GM12878 (cell line): ENCODE data around the gene AGTRAP. TPM values are rescaled to one million over a fixed set of nuclear protein-coding genes. Genes with fewer than 3 reads are reported as not detected.

Experiments
- CREB1 ChIP-seq: IDR thresholded peaks from 2 replicates; pipeline ENCODE4 v1.6.1; 2012; ENCODE audit warnings: low read depth, mild to moderate bottlenecking, inconsistent platforms
- E4F1 ChIP-seq: fragments of 450-650 bp; IDR thresholded peaks from 2 replicates; pipeline ENCODE4 v1.6.1; 2018; ENCODE audit warnings: borderline replicate concordance, mild to moderate bottlenecking; ENCODE audit not compliant: partially characterized antibody
- ELK1 ChIP-seq: IDR thresholded peaks from 2 replicates; pipeline ENCODE4 v1.6.1; 2012; ENCODE audit warnings: low read depth, low read length, improper control_type of control experiment
- MEF2B ChIP-seq: fragments of 450-650 bp; IDR thresholded peaks from 2 replicates; pipeline ENCODE4 v1.6.1; 2018; ENCODE audit warnings: mild to moderate bottlenecking, moderate library complexity; ENCODE audit not compliant: partially characterized antibody, poor library complexity, severe bottlenecking
- MXI1 ChIP-seq: fragments of 150-350 bp; IDR thresholded peaks from 2 replicates; pipeline ENCODE4 v1.6.1; 2011; ENCODE audit warnings: low read depth, mild to moderate bottlenecking, inconsistent platforms, low read length, improper control_type of control experiment
- PAX5 ChIP-seq: IDR thresholded peaks from 2 replicates; pipeline ENCODE4 v1.6.1; 2011; ENCODE audit warnings: low read depth, low read length, borderline replicate concordance
- RB1 ChIP-seq: fragments of 450-650 bp; formaldehyde crosslinking; IDR thresholded peaks from 2 replicates; pipeline ENCODE4 v1.6.1; 2017; ENCODE audit warnings: mild to moderate bottlenecking, borderline replicate concordance
- SP1 ChIP-seq: IDR thresholded peaks from one replicate; pipeline ENCODE4 v1.6.1; 2011; ENCODE audit warnings: low read depth, low read length
- SREBF1 ChIP-seq: IDR thresholded peaks from 2 replicates; pipeline ENCODE4 v1.6.1; 2012; ENCODE audit warnings: mild to moderate bottlenecking, low read length
- polyA plus RNA-seq, 11 experiments: library from polyadenylated mRNA; depleted of rRNA in 4 of 11; unstranded in 6 of 11; stranded (reverse) in 5 of 11; fragments of >200 nt; fragmentation: Nextera tagmentation in 4 of 11; fragmentation: Illumina TruSeq in 1 of 11; extraction: Ambion mirVana in 4 of 11; extraction: Trizol in 1 of 11; gene quantifications; 1 replicate in 1 of 11; 2 replicates in 10 of 11; pipeline versions ENCODE4 v1.2.1 to v1.2.3, GENCODE V29; 2011 to 2016; ENCODE audit warnings: inconsistent platforms in 2 of 11, missing spikeins in 2 of 11, low read depth in 1 of 11
- total RNA-seq, 4 experiments: library from RNA; depleted of rRNA in 3 of 4; stranded (reverse); fragments of >200 nt in 3 of 4; fragmentation: Illumina TruSeq in 1 of 4; extraction: Trizol in 1 of 4; gene quantifications; 2 replicates each; pipeline versions ENCODE4 v1.2.1 to v1.2.3, GENCODE V29; 2013 to 2021
- TF ChIP-seq, protein P1 (sequence below): fragments of 450-650 bp; conservative IDR thresholded peaks from 2 replicates; pipeline ENCODE4 v1.6.1; 2017; ENCODE audit warnings: mild to moderate bottlenecking, moderate library complexity
- TF ChIP-seq, protein P2 (sequence below): fragments of 450-650 bp; IDR thresholded peaks from 2 replicates; pipeline ENCODE4 v1.6.1; 2016; ENCODE audit warnings: mild to moderate bottlenecking, moderate library complexity, borderline replicate concordance
- TF ChIP-seq, protein P3 (sequence below), 3 experiments: IDR thresholded peaks in 2 of 3; conservative IDR thresholded peaks in 1 of 3; 2 replicates each; pipeline ENCODE4 v1.5.1; 2011; ENCODE audit warnings: low read depth in 3 of 3, low read length in 3 of 3, mild to moderate bottlenecking in 3 of 3, control low read depth in 2 of 3, moderate library complexity in 2 of 3, inconsistent platforms in 1 of 3, mixed read lengths in 1 of 3; ENCODE audit not compliant: control insufficient read depth in 2 of 3, insufficient read depth in 1 of 3; ENCODE audit errors: extremely low read depth in 1 of 3

The AGTRAP gene
- total and polyA plus RNA-seq, 10 of the 15 experiments (the other 5 are each of a cell fraction or from before 2014, with no cell fraction given), result 3.0 to 17.4 (median 10.2) TPM

DNA sequence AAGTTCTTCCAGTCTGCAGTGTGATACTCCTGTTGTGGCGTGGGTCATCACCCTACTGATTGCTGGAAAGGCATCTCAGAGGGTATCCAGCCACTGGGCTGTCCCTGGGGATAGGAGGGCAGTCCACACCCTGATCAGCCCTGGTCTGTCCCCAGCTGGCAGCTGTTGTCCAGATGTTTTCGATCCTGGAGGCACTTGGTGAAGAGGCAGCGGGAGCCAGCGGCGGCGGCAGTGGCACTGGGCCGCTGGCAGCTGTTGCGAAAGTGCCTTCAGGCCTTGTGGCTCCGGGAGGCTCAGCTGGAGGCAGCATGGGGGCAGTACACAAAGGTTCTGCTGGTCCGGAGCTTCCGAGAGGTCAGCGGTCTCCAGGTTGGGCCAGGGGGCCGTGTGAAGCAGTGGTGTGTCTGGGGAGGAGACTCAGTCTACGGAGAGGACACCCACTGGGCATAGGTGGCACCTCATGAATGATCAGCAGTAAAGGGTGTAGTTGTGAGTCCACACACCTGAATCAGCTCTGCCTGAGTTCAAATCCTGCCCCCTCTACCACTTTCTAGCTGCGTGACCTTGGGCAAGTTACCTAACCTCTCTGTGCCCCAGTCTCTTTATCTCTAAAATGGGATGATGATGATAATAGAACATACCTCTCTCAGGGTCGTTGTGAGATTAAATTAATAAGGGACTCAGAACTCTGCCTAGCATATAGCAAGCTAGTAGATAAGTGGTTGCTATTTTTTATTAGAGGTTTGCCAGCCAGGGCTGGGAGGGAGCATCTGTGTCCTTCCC is 32.2 kb downstream of the AGTRAP start (continued):
- TF ChIP-seq SP1 (no peak), MXI1 (no peak), MEF2B (no peak), E4F1 (no peak), ELK1 (no peak), RB1 (no peak), PAX5 (no peak), CREB1 (no peak), SREBF1 (no peak)
- TF ChIP-seq, protein P1, sequence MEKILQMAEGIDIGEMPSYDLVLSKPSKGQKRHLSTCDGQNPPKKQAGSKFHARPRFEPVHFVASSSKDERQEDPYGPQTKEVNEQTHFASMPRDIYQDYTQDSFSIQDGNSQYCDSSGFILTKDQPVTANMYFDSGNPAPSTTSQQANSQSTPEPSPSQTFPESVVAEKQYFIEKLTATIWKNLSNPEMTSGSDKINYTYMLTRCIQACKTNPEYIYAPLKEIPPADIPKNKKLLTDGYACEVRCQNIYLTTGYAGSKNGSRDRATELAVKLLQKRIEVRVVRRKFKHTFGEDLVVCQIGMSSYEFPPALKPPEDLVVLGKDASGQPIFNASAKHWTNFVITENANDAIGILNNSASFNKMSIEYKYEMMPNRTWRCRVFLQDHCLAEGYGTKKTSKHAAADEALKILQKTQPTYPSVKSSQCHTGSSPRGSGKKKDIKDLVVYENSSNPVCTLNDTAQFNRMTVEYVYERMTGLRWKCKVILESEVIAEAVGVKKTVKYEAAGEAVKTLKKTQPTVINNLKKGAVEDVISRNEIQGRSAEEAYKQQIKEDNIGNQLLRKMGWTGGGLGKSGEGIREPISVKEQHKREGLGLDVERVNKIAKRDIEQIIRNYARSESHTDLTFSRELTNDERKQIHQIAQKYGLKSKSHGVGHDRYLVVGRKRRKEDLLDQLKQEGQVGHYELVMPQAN, result no peak
- TF ChIP-seq, protein P2, sequence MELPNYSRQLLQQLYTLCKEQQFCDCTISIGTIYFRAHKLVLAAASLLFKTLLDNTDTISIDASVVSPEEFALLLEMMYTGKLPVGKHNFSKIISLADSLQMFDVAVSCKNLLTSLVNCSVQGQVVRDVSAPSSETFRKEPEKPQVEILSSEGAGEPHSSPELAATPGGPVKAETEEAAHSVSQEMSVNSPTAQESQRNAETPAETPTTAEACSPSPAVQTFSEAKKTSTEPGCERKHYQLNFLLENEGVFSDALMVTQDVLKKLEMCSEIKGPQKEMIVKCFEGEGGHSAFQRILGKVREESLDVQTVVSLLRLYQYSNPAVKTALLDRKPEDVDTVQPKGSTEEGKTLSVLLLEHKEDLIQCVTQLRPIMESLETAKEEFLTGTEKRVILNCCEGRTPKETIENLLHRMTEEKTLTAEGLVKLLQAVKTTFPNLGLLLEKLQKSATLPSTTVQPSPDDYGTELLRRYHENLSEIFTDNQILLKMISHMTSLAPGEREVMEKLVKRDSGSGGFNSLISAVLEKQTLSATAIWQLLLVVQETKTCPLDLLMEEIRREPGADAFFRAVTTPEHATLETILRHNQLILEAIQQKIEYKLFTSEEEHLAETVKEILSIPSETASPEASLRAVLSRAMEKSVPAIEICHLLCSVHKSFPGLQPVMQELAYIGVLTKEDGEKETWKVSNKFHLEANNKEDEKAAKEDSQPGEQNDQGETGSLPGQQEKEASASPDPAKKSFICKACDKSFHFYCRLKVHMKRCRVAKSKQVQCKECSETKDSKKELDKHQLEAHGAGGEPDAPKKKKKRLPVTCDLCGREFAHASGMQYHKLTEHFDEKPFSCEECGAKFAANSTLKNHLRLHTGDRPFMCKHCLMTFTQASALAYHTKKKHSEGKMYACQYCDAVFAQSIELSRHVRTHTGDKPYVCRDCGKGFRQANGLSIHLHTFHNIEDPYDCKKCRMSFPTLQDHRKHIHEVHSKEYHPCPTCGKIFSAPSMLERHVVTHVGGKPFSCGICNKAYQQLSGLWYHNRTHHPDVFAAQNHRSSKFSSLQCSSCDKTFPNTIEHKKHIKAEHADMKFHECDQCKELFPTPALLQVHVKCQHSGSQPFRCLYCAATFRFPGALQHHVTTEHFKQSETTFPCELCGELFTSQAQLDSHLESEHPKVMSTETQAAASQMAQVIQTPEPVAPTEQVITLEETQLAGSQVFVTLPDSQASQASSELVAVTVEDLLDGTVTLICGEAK, result no peak
- TF ChIP-seq, protein P3, sequence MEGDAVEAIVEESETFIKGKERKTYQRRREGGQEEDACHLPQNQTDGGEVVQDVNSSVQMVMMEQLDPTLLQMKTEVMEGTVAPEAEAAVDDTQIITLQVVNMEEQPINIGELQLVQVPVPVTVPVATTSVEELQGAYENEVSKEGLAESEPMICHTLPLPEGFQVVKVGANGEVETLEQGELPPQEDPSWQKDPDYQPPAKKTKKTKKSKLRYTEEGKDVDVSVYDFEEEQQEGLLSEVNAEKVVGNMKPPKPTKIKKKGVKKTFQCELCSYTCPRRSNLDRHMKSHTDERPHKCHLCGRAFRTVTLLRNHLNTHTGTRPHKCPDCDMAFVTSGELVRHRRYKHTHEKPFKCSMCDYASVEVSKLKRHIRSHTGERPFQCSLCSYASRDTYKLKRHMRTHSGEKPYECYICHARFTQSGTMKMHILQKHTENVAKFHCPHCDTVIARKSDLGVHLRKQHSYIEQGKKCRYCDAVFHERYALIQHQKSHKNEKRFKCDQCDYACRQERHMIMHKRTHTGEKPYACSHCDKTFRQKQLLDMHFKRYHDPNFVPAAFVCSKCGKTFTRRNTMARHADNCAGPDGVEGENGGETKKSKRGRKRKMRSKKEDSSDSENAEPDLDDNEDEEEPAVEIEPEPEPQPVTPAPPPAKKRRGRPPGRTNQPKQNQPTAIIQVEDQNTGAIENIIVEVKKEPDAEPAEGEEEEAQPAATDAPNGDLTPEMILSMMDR (IDR thresholded peaks at IDR 0.05 in 2 of 3, conservative IDR thresholded peaks at IDR 0.05 in 1 of 3; ENCODE audit: control insufficient read depth in 2 of 3, extremely low read depth in 1 of 3, insufficient read depth in 1 of 3, low read depth in 3 of 3, low read length in 3 of 3), result no peak
